ENCODE data around the gene MUC5AC.

The MUC5AC gene

DNA sequence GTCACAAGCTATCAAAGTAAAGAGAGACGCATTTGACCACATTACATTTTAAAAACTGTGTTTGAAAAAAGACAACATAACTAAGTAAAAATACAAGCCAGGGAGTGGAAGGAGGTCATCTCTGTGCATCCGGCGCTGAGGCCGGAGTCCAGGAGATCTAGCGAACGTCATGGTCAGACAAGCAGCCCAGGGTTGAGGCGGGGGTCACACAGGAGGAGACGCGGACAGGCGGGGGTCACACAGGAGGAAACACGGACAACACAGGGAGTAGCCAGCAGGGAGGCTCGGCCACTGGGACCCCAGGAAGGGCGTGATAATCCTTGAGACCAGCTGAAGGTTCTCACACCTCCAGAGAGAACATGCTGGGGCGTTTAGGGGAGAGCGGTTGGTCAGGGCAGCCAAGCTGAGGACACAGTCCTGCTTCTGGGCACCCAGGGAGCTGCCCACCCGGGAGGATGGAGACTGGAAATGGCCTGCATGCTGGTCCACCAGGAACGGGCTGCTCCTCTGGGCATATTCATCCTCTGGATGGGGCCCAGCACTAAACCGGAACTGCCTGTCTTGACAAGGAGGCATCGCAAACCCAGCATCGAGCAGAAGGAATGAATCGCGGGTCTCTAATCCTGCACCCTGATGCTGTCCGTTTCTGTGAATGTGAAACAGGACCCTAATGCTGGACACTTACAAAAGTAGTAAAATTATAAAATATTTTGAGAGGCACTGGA, 40.9 kb upstream of the MUC5AC start:
- Histone ChIP-seq H3K4me3 (ENCODE audit: low read depth in 1 of 2, low read length in 2 of 2) (no peak overlapping the region), H3K9me3 (ENCODE audit: control insufficient read depth in 1 of 2, low read length in 2 of 2) (no peaks in the 10 kb centered on the region), H3K27ac (ENCODE audit: low read length) (no peak overlapping the region), H3K36me3 (ENCODE audit: control insufficient read depth in 1 of 2, insufficient read depth in 2 of 2, low read length in 2 of 2) (no peaks in the 10 kb centered on the region), H3K27me3 (ENCODE audit: low read depth, low read length) (no peaks in the 10 kb centered on the region), H3K4me1 (ENCODE audit: control insufficient read depth in 1 of 2, insufficient read depth in 2 of 2, low read length in 2 of 2) (no peaks in the 10 kb centered on the region)

DNA sequence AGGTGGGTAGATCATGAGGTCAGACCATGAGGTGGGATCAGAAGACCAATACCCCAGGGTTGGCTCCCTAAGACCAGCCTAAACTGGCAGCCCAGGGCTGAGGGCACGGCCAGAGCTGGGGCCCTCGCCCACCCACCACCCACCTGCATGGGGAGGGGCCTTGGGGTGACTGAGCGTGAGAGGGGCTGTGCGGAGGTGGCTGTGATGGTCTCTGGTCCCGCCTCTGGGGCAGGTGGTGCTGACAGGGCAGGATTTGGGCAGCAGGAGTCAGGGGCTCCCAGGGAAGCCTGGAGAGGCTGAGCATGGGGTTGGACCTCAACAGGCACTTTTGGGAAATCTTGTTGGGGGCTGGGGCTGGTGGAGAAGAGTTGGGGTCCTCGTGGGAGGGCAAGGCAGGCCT, 39.8 kb upstream of the MUC5AC start:
- Histone ChIP-seq H3K36me3 (ENCODE audit: control insufficient read depth in 1 of 2, insufficient read depth in 2 of 2, low read length in 2 of 2) (no peaks in the 10 kb centered on the region), H3K27me3 (ENCODE audit: low read depth, low read length) (no peaks in the 10 kb centered on the region), H3K9me3 (ENCODE audit: control insufficient read depth in 1 of 2, low read length in 2 of 2) (no peaks in the 10 kb centered on the region), H3K4me1 (ENCODE audit: control insufficient read depth in 1 of 2, insufficient read depth in 2 of 2, low read length in 2 of 2) (no peaks in the 10 kb centered on the region), H3K27ac (ENCODE audit: low read length) (no peak overlapping the region), H3K4me3 (ENCODE audit: low read depth in 1 of 2, low read length in 2 of 2) (no peak overlapping the region)

DNA sequence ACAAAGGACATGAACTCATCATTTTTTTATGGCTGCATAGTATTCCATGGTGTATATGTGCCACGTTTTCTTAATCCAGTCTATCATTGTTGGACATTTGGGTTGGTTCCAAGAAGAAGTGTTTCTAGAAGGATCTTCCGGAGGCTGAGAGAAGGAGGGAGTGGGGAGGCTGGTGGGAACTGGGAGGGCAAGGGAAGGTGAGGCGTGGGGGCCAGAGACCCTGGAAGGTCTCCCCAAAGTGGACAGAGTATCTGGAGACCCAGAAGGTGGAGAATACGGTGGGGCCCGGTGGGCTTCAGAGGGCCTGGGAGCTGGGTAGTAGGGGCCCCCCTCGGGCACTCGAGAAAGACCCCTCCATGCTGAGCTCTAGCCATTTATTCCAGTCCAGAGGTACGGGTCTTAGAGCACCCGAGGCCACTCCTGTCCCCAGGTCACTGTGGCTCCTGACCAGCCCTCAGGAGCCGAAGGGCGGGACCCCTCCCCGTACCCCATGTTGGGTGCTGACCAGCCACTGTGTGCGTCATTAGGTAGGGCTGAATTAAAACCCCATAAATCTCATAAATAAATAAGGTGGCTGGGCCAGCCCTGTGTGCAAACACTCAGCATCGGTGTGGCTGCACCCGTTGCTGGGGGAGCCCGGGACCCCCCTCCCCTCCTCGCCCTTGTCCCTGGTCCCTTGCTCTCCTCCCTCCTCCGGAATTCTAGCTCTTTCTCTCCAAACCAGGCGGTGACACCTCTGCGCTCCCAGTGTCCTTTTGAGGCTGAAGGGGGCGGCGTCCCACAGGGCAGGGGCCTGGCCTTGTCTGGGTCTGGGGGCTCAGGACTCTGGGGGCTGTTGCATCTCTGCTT, 38.8 kb upstream of the MUC5AC start:
- Histone ChIP-seq H3K4me1 (ENCODE audit: control insufficient read depth in 1 of 2, insufficient read depth in 2 of 2, low read length in 2 of 2) (no peaks in the 10 kb centered on the region), H3K9me3 (ENCODE audit: control insufficient read depth in 1 of 2, low read length in 2 of 2) (no peaks in the 10 kb centered on the region), H3K27me3 (ENCODE audit: low read depth, low read length) (no peaks in the 10 kb centered on the region), H3K27ac (ENCODE audit: low read length) (no peak overlapping the region), H3K36me3 (ENCODE audit: control insufficient read depth in 1 of 2, insufficient read depth in 2 of 2, low read length in 2 of 2) (no peaks in the 10 kb centered on the region), H3K4me3 (ENCODE audit: low read depth in 1 of 2, low read length in 2 of 2) (no peak overlapping the region)

DNA sequence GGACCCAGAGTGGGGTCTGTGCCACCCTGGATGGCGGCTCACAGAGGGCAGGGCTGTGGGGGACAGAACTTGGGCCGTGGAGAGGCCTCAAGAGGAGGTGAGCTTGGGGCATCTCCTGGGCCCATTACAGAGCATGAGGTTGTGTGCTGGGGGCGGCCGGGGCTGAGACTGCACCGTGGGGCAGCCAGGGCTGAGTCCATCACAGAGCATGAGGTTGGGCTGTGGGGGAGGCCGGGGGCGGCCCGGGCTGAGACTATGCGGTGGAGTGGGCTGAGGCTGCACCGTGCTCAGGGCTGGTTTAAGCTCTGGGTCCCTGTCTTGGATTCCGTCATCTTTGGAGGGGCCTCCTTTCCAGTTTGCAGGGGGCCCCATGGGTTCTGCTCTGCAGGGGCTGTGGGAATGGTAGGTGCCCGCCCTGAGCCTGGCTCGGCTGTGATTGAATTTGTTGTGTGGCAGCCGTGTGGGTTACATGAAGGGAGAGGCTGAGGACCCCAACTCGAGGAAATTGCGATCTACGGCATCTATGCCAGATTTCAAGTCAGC, 38.1 kb upstream of the MUC5AC start:
- no peak overlapping the region for H3K27ac ChIP-seq (ENCODE audit: low read length)
- H3K4me1 ChIP-seq (ENCODE audit: control insufficient read depth in 1 of 2, insufficient read depth in 2 of 2, low read length in 2 of 2) = no peaks in the 10 kb centered on the region
- H3K36me3 ChIP-seq (ENCODE audit: control insufficient read depth in 1 of 2, insufficient read depth in 2 of 2, low read length in 2 of 2) = no peaks in the 10 kb centered on the region
- H3K27me3 ChIP-seq (ENCODE audit: low read depth, low read length) = no peaks in the 10 kb centered on the region
- H3K4me3 ChIP-seq (ENCODE audit: low read depth in 1 of 2, low read length in 2 of 2) = no peak overlapping the region
- H3K9me3 ChIP-seq (ENCODE audit: control insufficient read depth in 1 of 2, low read length in 2 of 2) = no peaks in the 10 kb centered on the region

DNA sequence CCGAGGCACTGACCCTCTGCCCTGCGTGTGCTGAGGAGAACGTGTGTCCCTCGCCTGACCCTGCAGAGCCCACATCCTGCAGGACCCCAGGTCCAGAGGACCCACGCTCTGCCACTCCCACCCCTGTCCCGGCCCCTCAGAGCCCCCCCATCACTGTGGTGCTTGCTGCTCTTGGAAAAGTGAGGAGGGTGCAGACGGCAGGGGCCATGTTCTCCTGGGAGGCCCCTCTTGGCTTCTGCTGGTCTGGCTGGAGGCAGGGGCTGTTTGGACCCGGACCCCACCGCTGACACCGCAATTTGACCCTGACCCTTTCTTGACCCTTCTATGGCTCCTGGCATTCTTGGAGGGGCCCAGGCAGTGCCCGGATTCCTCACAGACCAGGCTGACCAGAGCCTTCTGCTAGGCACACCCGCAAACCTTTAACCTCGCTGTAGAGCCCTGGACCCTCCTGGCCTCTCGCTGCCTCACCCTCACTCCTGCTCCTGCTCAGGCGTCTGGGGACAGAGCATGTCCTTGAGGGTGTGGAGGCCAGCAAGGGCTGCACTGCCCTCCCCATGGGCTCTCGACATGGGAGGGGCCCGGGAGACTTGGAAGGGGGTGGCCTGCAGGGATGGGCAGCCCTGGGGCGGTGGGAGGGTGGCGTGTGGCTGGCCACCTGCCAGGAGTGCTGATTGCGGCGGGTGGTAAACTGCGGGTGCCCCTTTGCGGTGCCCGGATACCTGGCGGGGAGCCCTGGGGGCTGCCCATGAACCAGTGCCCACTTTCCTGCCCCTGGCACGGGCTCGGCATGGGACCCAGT, 37.0 kb upstream of the MUC5AC start:
- Histone ChIP-seq H3K27ac (ENCODE audit: low read length) (no peak overlapping the region), H3K36me3 (ENCODE audit: control insufficient read depth in 1 of 2, insufficient read depth in 2 of 2, low read length in 2 of 2) (no peaks in the 10 kb centered on the region), H3K4me3 (ENCODE audit: low read depth in 1 of 2, low read length in 2 of 2) (no peak overlapping the region), H3K4me1 (ENCODE audit: control insufficient read depth in 1 of 2, insufficient read depth in 2 of 2, low read length in 2 of 2) (no peaks in the 10 kb centered on the region), H3K27me3 (ENCODE audit: low read depth, low read length) (no peaks in the 10 kb centered on the region), H3K9me3 (ENCODE audit: control insufficient read depth in 1 of 2, low read length in 2 of 2) (no peaks in the 10 kb centered on the region)

DNA sequence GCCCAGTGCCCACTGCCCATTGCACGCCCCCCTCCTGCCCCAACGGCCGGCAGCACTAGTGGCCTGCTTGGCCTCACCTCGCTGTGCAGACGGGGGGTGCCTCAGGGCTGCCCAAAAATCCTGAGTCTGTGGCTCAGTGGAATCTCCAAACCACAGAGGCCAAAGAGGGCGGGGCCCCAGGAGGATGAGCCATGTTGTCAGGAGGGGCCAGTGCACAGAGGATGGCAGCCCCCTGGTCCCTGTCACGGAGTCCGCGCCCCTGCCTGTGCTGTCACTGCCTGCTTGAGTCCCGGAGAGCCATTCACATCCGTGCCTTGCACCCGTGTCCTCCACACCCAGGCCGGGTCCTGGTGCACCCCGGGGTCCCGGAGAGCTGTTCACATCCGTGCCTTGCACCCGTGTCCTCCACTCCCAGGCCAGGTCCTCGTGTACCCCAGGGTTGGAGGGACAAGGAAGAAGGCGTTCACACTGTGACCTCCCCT, 36.4 kb upstream of the MUC5AC start:
- H3K4me1 ChIP-seq (ENCODE audit: control insufficient read depth in 1 of 2, insufficient read depth in 2 of 2, low read length in 2 of 2) = no peaks in the 10 kb centered on the region
- H3K27me3 ChIP-seq (ENCODE audit: low read depth, low read length) = no peaks in the 10 kb centered on the region

DNA sequence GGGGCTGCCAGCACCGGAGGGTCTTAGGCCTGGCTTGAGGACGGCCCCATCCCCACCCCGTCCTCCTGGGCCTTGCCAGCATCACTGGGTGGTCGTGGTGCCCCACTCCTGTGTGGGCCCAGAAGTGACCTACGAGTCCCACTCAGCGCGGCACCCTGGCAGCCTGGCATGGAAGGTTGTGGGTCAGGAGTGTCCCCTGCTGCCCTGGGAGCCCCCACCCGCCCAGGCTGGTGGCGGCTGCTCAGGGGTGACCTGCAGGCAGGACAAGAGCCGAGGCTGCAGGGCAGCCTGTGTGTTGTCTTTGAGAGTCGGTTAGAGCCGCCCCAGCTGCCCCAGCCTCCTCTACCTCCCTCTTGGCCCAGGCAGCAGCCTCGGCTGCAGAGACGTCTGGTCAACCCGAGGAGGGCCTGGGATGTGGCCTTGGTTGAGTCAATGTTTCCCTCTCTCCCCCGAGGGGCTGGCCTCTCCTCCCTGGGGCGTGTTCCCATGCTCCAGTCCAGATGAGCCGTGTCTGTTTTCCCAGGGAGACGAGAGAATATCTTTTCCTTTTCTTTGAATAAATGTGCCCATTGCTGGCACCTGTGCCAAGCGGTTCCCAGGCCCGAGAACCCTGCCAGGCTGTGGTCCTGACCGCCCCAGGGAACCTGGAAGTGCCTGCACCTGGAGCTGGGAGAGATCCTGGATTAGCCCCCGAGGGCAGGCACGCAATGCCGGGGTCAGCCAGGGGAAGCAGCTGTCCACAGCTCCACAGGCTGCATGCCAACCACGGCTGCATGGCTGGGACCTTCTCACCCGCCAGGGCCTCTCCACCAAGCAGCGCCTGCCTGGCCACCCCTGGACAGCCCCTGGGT, 35.7 kb upstream of the MUC5AC start:
- Histone ChIP-seq H3K9me3 (ENCODE audit: control insufficient read depth in 1 of 2, low read length in 2 of 2) (no peaks in the 10 kb centered on the region), H3K27me3 (ENCODE audit: low read depth, low read length) (no peaks in the 10 kb centered on the region), H3K27ac (ENCODE audit: low read length) (no peak overlapping the region), H3K36me3 (ENCODE audit: control insufficient read depth in 1 of 2, insufficient read depth in 2 of 2, low read length in 2 of 2) (no peaks in the 10 kb centered on the region), H3K4me3 (ENCODE audit: low read depth in 1 of 2, low read length in 2 of 2) (no peak overlapping the region), H3K4me1 (ENCODE audit: control insufficient read depth in 1 of 2, insufficient read depth in 2 of 2, low read length in 2 of 2) (no peaks in the 10 kb centered on the region)

More for the DNA sequence above, 36.4 kb upstream of the MUC5AC start:
- Histone ChIP-seq H3K27ac (ENCODE audit: low read length) (no peak overlapping the region), H3K4me3 (ENCODE audit: low read depth in 1 of 2, low read length in 2 of 2) (no peak overlapping the region), H3K36me3 (ENCODE audit: control insufficient read depth in 1 of 2, insufficient read depth in 2 of 2, low read length in 2 of 2) (no peaks in the 10 kb centered on the region), H3K9me3 (ENCODE audit: control insufficient read depth in 1 of 2, low read length in 2 of 2) (no peaks in the 10 kb centered on the region)

DNA sequence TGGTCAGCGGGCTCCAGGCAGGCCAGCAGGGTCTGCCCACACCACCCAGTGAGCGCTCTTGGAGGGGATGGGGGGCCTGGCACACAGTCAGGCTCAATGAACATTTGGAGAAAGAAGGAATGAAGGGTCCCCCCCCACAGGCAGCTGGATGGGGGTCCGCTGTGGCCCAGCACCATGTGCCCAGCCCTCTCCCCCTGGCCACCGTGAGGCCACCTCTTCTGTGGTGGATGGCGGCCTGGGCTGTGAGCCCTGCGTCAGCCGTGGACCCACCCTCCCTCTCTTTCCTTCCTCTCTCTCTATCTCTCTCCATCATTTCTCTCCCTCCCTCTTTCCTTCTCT, 35.1 kb upstream of the MUC5AC start:
- Histone ChIP-seq H3K27me3 (ENCODE audit: low read depth, low read length) (no peaks in the 10 kb centered on the region), H3K9me3 (ENCODE audit: control insufficient read depth in 1 of 2, low read length in 2 of 2) (no peaks in the 10 kb centered on the region), H3K4me3 (ENCODE audit: low read depth in 1 of 2, low read length in 2 of 2) (no peak overlapping the region), H3K4me1 (ENCODE audit: control insufficient read depth in 1 of 2, insufficient read depth in 2 of 2, low read length in 2 of 2) (no peaks in the 10 kb centered on the region), H3K27ac (ENCODE audit: low read length) (no peak overlapping the region), H3K36me3 (ENCODE audit: control insufficient read depth in 1 of 2, insufficient read depth in 2 of 2, low read length in 2 of 2) (no peaks in the 10 kb centered on the region)

DNA sequence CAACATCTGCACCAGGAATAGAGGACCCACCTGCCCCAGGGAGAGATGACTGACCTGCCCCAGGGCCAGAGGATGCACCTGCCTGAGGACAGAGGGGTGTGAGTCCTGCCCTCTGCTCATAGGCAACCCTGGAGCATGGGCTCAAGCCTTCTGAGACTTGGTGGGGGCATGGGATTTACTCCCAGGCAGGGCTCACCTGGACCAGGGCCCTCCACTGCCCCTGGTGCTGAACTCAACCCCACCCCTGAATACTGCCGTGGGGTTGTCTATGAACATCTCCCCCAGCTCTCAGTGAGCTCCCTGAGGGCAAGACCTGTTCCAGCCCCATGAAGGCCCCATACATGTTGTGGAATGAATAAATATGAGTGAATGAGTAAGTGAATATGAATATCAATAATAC, 33.8 kb upstream of the MUC5AC start:
- Histone ChIP-seq H3K27me3 (ENCODE audit: low read depth, low read length) (no peaks in the 10 kb centered on the region), H3K4me1 (ENCODE audit: control insufficient read depth in 1 of 2, insufficient read depth in 2 of 2, low read length in 2 of 2) (no peaks in the 10 kb centered on the region), H3K27ac (ENCODE audit: low read length) (no peak overlapping the region), H3K9me3 (ENCODE audit: control insufficient read depth in 1 of 2, low read length in 2 of 2) (no peaks in the 10 kb centered on the region), H3K36me3 (ENCODE audit: control insufficient read depth in 1 of 2, insufficient read depth in 2 of 2, low read length in 2 of 2) (no peaks in the 10 kb centered on the region), H3K4me3 (ENCODE audit: low read depth in 1 of 2, low read length in 2 of 2) (no peak overlapping the region)

DNA sequence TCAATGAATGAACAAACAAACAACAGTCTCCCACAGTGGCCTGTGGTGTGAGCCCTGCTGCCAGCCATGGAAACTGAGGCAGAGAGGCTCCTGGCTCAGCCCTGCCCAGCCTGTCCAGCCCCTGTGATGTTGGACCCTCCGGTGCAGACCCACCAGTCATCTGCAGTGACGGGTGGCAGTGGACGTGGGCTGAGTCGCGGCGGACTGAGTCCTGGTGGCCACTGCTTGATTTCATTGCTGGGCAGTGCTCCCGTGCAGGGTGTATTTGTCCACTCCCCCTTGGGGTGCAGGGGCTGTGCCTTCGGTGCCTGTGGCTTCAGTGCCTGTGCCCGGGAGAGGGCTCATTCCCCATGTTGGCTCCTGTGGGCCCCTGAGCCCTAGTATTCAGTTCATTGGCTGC, 31.9 kb upstream of the MUC5AC start:
- no peaks in the 10 kb centered on the region for H3K4me1 ChIP-seq (ENCODE audit: control insufficient read depth in 1 of 2, insufficient read depth in 2 of 2, low read length in 2 of 2)
- no peaks in the 10 kb centered on the region for H3K9me3 ChIP-seq (ENCODE audit: control insufficient read depth in 1 of 2, low read length in 2 of 2)
- H3K4me3 ChIP-seq (ENCODE audit: low read depth in 1 of 2, low read length in 2 of 2) = no peak overlapping the region
- H3K36me3 ChIP-seq (ENCODE audit: control insufficient read depth in 1 of 2, insufficient read depth in 2 of 2, low read length in 2 of 2) = no peaks in the 10 kb centered on the region
- no peak overlapping the region for H3K27ac ChIP-seq (ENCODE audit: low read length)
- H3K27me3 ChIP-seq (ENCODE audit: low read depth, low read length) = no peaks in the 10 kb centered on the region
